Measurements from ENCODE around the gene COL15A1.
"Not testable (repeated sequence)": the region's sequence is repeated elsewhere in the genome, so short reads cannot be mapped to it uniquely, and the experiment has no call there.

COL15A1 gene

DNA sequence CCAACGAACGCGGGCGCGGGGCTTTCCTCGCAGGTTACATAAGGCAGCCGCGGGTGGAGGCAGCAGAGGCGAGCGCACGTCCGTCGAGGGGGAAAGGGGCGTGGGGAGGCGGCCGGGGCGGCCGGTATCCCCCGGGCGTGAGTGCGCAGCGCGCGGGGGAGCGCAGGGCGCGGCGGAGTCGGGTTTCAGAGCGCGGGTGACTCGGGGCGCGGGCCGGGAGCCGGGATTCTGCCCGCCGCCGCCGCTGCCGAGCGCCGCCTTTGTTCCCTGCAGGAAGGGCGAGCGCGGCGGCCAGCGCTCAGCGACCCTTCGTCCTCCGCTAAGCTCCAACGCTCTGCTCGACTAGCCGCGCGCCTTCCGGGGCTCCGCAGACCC, at the start of gene COL15A1:
COL15A1 (plus strand) TSS at position 226 of the 375 bp plus-strand sequence. CDS start 155 bp downstream, outside the sequence.
- H3K9me3 ChIP-seq (ENCODE audit: control insufficient read depth, insufficient read depth, low read length) = no peaks in the 10 kb centered on the region
- H3K9ac ChIP-seq (ENCODE audit: low read depth, low read length) = peak within 1 kb of the TSS; percentile 12
- peaks cover 3% of the 10 kb centered on the region for H3K4me1 ChIP-seq (ENCODE audit: control insufficient read depth, insufficient read depth, low read length)
- H3K27me3 ChIP-seq (ENCODE audit: control insufficient read depth, insufficient read depth, low read length) = peaks cover 62% of the 10 kb centered on the region
- H3K4me3 ChIP-seq (ENCODE audit: low read depth, low read length) = peak within 1 kb of the TSS; percentile 73
- H3K36me3 ChIP-seq (ENCODE audit: control insufficient read depth, insufficient read depth, low read length) = no peaks in the 10 kb centered on the region

- H3K4me3 ChIP-seq (ENCODE audit: low read depth, low read length) = no peak overlapping the region
- no peaks in the 10 kb centered on the region for H3K36me3 ChIP-seq (ENCODE audit: control insufficient read depth, insufficient read depth, low read length)
Measured at GRCh38 chr9:98894171-98894570, 49.5 kb upstream of the COL15A1 start.

GRCh38 chr9:98894761-98895160, 48.9 kb upstream of the COL15A1 start:
- Histone ChIP-seq H3K27me3 (ENCODE audit: control insufficient read depth, insufficient read depth, low read length) (no peaks in the 10 kb centered on the region), H3K4me1 (ENCODE audit: control insufficient read depth, insufficient read depth, low read length) (no peaks in the 10 kb centered on the region), H3K9ac (ENCODE audit: low read depth, low read length) (no peak overlapping the region), H3K9me3 (ENCODE audit: control insufficient read depth, insufficient read depth, low read length) (no peaks in the 10 kb centered on the region), H3K4me3 (ENCODE audit: low read depth, low read length) (no peak overlapping the region), H3K36me3 (ENCODE audit: control insufficient read depth, insufficient read depth, low read length) (no peaks in the 10 kb centered on the region)

More at GRCh38 chr9:98894171-98894570, 49.5 kb upstream of the COL15A1 start:
- Histone ChIP-seq H3K9ac (ENCODE audit: low read depth, low read length) (no peak overlapping the region), H3K9me3 (ENCODE audit: control insufficient read depth, insufficient read depth, low read length) (no peaks in the 10 kb centered on the region), H3K4me1 (ENCODE audit: control insufficient read depth, insufficient read depth, low read length) (no peaks in the 10 kb centered on the region), H3K27me3 (ENCODE audit: control insufficient read depth, insufficient read depth, low read length) (no peaks in the 10 kb centered on the region)

DNA sequence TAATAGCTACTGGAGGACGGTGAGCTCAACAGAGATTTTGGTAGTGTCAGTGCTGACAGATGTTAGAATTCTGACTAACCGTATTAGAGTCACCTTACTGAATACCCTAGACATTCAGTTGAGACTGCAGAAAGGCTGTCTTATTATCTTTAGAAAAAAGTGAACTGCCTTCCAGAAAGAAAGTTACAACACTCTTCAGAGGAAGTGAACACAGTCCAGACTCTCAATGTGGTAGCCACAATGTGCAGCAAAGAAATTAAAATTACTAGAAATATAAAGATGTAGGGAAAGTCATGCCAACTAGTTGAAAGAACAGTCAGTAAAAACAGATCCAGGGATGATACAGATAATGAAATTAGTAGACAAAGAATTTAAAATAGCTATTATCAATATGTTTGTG, 47.1 kb upstream of the COL15A1 start:
- Histone ChIP-seq H3K4me3 (ENCODE audit: low read depth, low read length) (no peak overlapping the region), H3K4me1 (ENCODE audit: control insufficient read depth, insufficient read depth, low read length) (no peaks in the 10 kb centered on the region), H3K36me3 (ENCODE audit: control insufficient read depth, insufficient read depth, low read length) (no peaks in the 10 kb centered on the region), H3K9me3 (ENCODE audit: control insufficient read depth, insufficient read depth, low read length) (no peaks in the 10 kb centered on the region), H3K9ac (ENCODE audit: low read depth, low read length) (no peak overlapping the region), H3K27me3 (ENCODE audit: control insufficient read depth, insufficient read depth, low read length) (no peaks in the 10 kb centered on the region)

- Histone ChIP-seq H3K36me3 (ENCODE audit: control insufficient read depth, insufficient read depth, low read length) (no peaks in the 10 kb centered on the region), H3K27me3 (ENCODE audit: control insufficient read depth, insufficient read depth, low read length) (no peaks in the 10 kb centered on the region), H3K4me3 (ENCODE audit: low read depth, low read length) (no peak overlapping the region), H3K9me3 (ENCODE audit: control insufficient read depth, insufficient read depth, low read length) (no peaks in the 10 kb centered on the region), H3K4me1 (ENCODE audit: control insufficient read depth, insufficient read depth, low read length) (no peaks in the 10 kb centered on the region), H3K9ac (ENCODE audit: low read depth, low read length) (no peak overlapping the region)
Measured at GRCh38 chr9:98897745-98898144, 46.0 kb upstream of the COL15A1 start.

- H3K4me3 ChIP-seq (ENCODE audit: low read depth, low read length) = no peak overlapping the region
- H3K4me1 ChIP-seq (ENCODE audit: control insufficient read depth, insufficient read depth, low read length) = no peaks in the 10 kb centered on the region
- H3K9ac ChIP-seq (ENCODE audit: low read depth, low read length) = no peak overlapping the region
- no peaks in the 10 kb centered on the region for H3K27me3 ChIP-seq (ENCODE audit: control insufficient read depth, insufficient read depth, low read length)
- no peaks in the 10 kb centered on the region for H3K36me3 ChIP-seq (ENCODE audit: control insufficient read depth, insufficient read depth, low read length)
- no peaks in the 10 kb centered on the region for H3K9me3 ChIP-seq (ENCODE audit: control insufficient read depth, insufficient read depth, low read length)
Measured at GRCh38 chr9:98899408-98900056, 44.2 kb upstream of the COL15A1 start.

GRCh38 chr9:98900244-98900643, 43.5 kb upstream of the COL15A1 start:
- H3K36me3 ChIP-seq (ENCODE audit: control insufficient read depth, insufficient read depth, low read length) = no peaks in the 10 kb centered on the region
- H3K27me3 ChIP-seq (ENCODE audit: control insufficient read depth, insufficient read depth, low read length) = no peaks in the 10 kb centered on the region
- no peaks in the 10 kb centered on the region for H3K4me1 ChIP-seq (ENCODE audit: control insufficient read depth, insufficient read depth, low read length)
- H3K9ac ChIP-seq (ENCODE audit: low read depth, low read length) = no peak overlapping the region
- H3K4me3 ChIP-seq (ENCODE audit: low read depth, low read length) = no peak overlapping the region
- no peaks in the 10 kb centered on the region for H3K9me3 ChIP-seq (ENCODE audit: control insufficient read depth, insufficient read depth, low read length)

- Histone ChIP-seq H3K4me3 (ENCODE audit: low read depth, low read length) (no peak overlapping the region), H3K9ac (ENCODE audit: low read depth, low read length) (no peak overlapping the region), H3K27me3 (ENCODE audit: control insufficient read depth, insufficient read depth, low read length) (no peaks in the 10 kb centered on the region), H3K36me3 (ENCODE audit: control insufficient read depth, insufficient read depth, low read length) (no peaks in the 10 kb centered on the region), H3K4me1 (ENCODE audit: control insufficient read depth, insufficient read depth, low read length) (no peaks in the 10 kb centered on the region), H3K9me3 (ENCODE audit: control insufficient read depth, insufficient read depth, low read length) (no peaks in the 10 kb centered on the region)
Measured at GRCh38 chr9:98900725-98901124, 43.0 kb upstream of the COL15A1 start.

DNA sequence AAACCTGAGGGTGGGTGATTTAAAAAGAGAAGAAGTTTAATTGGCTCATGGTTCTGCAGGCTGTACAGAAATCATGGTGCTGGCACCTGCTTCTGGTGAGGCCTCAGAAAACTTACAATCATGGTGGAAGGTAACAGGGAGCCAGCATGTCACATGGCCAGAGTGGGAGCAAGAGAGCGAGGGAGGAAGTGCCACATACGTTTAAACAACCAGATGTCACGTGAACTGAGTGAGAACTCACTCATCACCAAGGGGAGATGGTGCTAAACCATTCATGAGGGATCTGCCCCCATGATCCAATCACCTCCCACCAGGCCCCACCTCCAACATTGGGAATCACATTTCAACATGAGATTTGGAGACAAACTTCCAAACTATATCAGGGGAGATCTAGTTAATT, 41.9 kb upstream of the COL15A1 start:
- H3K4me1 ChIP-seq (ENCODE audit: control insufficient read depth, insufficient read depth, low read length) = not testable (repeated sequence)

GRCh38 chr9:98902516-98902915, 41.2 kb upstream of the COL15A1 start:
- Histone ChIP-seq H3K27me3 (ENCODE audit: control insufficient read depth, insufficient read depth, low read length) (no peaks in the 10 kb centered on the region), H3K9ac (ENCODE audit: low read depth, low read length) (no peak overlapping the region), H3K36me3 (ENCODE audit: control insufficient read depth, insufficient read depth, low read length) (no peaks in the 10 kb centered on the region), H3K4me1 (ENCODE audit: control insufficient read depth, insufficient read depth, low read length) (no peaks in the 10 kb centered on the region), H3K4me3 (ENCODE audit: low read depth, low read length) (no peak overlapping the region), H3K9me3 (ENCODE audit: control insufficient read depth, insufficient read depth, low read length) (no peaks in the 10 kb centered on the region)

More for the DNA sequence above, 41.9 kb upstream of the COL15A1 start:
- not testable (repeated sequence) for H3K9ac ChIP-seq (ENCODE audit: low read depth, low read length); H3K9me3 ChIP-seq (ENCODE audit: control insufficient read depth, insufficient read depth, low read length); H3K27me3 ChIP-seq (ENCODE audit: control insufficient read depth, insufficient read depth, low read length); H3K36me3 ChIP-seq (ENCODE audit: control insufficient read depth, insufficient read depth, low read length); H3K4me3 ChIP-seq (ENCODE audit: low read depth, low read length)

DNA sequence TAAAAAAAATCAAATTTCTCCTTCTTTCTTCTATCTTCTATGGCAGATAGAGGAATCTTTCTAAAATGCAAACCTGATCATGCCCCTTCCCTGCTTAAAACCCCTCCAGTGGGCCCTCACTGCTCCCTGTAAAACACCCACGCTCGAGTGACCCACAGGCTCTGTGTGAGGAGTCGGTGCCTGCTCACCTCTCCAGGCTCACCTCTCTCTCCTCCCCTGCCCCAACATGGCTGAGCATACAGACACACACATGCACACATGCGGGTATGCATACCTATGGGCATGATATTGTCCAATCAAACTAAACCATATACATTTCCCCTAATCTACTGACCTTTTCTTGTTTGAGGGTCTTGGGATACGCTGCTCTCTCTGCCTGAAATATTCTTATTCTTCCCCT, 40.8 kb upstream of the COL15A1 start:
- H3K27me3 ChIP-seq (ENCODE audit: control insufficient read depth, insufficient read depth, low read length) = no peaks in the 10 kb centered on the region
- H3K9ac ChIP-seq (ENCODE audit: low read depth, low read length) = no peak overlapping the region
- no peak overlapping the region for H3K4me3 ChIP-seq (ENCODE audit: low read depth, low read length)
- H3K4me1 ChIP-seq (ENCODE audit: control insufficient read depth, insufficient read depth, low read length) = no peaks in the 10 kb centered on the region
- H3K36me3 ChIP-seq (ENCODE audit: control insufficient read depth, insufficient read depth, low read length) = no peaks in the 10 kb centered on the region
- H3K9me3 ChIP-seq (ENCODE audit: control insufficient read depth, insufficient read depth, low read length) = no peaks in the 10 kb centered on the region

DNA sequence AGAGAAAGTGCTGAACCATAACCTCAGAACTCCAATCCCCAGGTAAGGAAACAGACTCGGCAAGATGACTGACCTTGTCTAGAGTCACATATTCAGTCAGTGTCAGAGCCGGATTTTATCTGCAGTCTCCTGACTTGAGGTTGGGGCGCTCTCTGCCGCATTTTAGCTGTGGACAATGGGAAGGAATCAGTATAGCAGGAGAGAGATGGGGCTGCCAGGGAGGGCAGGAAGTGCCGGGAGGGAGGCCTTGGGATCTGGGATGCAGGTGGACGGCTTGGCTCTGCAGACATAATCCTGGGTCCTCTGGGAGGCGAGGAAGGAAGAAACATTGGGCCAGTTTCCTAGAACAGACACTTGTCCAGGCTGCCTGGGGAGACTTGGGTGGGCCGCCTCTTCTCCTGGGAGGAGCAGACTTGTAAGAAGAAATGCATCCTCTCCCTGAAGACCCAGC, 39.7 kb upstream of the COL15A1 start:
- no peaks in the 10 kb centered on the region for H3K4me1 ChIP-seq (ENCODE audit: control insufficient read depth, insufficient read depth, low read length)
- no peak overlapping the region for H3K9ac ChIP-seq (ENCODE audit: low read depth, low read length)
- H3K27me3 ChIP-seq (ENCODE audit: control insufficient read depth, insufficient read depth, low read length) = no peaks in the 10 kb centered on the region
- H3K9me3 ChIP-seq (ENCODE audit: control insufficient read depth, insufficient read depth, low read length) = no peaks in the 10 kb centered on the region
- no peaks in the 10 kb centered on the region for H3K36me3 ChIP-seq (ENCODE audit: control insufficient read depth, insufficient read depth, low read length)
- no peak overlapping the region for H3K4me3 ChIP-seq (ENCODE audit: low read depth, low read length)
